AG08396 (cell line): Measurements from ENCODE around the gene OR5P2.
"Not testable (repeated sequence)": the region's sequence is repeated elsewhere in the genome, so short reads cannot be mapped to it uniquely, and the experiment has no call there.

Source experiments
- DNase-seq: peaks from one replicate; pipeline ENCODE4 v3.0.0; 2012; ENCODE audit warnings: low spot score, mixed read lengths

OR5P2 gene

GRCh38 chr11:7796842-7797241 is at the start of gene OR5P2:
Gene OR5P2 (minus strand): TSS chr11:7796942. CDS start chr11:7796942, 0 bp downstream.
- no peak for DNase-seq

- no peak for DNase-seq
Measured at GRCh38 chr11:7846003-7846402, 49.3 kb upstream of the OR5P2 start.

GRCh38 chr11:7844986-7845385 is 48.2 kb upstream of the OR5P2 start:
- no peak for DNase-seq

GRCh38 chr11:7844521-7844920 is 47.8 kb upstream of the OR5P2 start:
- DNase-seq = no peak

- no peak for DNase-seq
Measured at GRCh38 chr11:7840578-7840977, 43.8 kb upstream of the OR5P2 start.

- no peak for DNase-seq
Measured at GRCh38 chr11:7833527-7833926, 36.8 kb upstream of the OR5P2 start.

GRCh38 chr11:7830740-7831139 is 34.0 kb upstream of the OR5P2 start, which contains the start of gene OR5P3:
Gene OR5P3 (minus strand): TSS chr11:7830840.
- DNase-seq = no peak

GRCh38 chr11:7826324-7826723 is 29.6 kb upstream of the OR5P2 start:
- no peak for DNase-seq

- DNase-seq = not testable (repeated sequence)
Measured at GRCh38 chr11:7820417-7820816, 23.7 kb upstream of the OR5P2 start.

GRCh38 chr11:7814897-7815296 is 18.2 kb upstream of the OR5P2 start:
- DNase-seq = not testable (repeated sequence)

- not testable (repeated sequence) for DNase-seq
Measured at GRCh38 chr11:7810301-7810700, 13.6 kb upstream of the OR5P2 start.

- no peak for DNase-seq
Measured at GRCh38 chr11:7793233-7793632, 3.5 kb downstream of the OR5P2 start.

- DNase-seq = no peak
Measured at GRCh38 chr11:7787239-7787638, 9.5 kb downstream of the OR5P2 start.

- DNase-seq = no peak
Measured at GRCh38 chr11:7775689-7776088, 21.1 kb downstream of the OR5P2 start.

GRCh38 chr11:7764301-7764700 is 32.4 kb downstream of the OR5P2 start:
- not testable (repeated sequence) for DNase-seq

- no peak for DNase-seq
Measured at GRCh38 chr11:7759010-7759409, 37.7 kb downstream of the OR5P2 start.

- DNase-seq = no peak
Measured at GRCh38 chr11:7749456-7749855, 47.3 kb downstream of the OR5P2 start.
